Esophagus muscularis mucosa (tissue), 4 donors: Measurements from ENCODE around the gene DNHD1. TPM values are rescaled to one million over a fixed set of nuclear protein-coding genes. Genes with fewer than 3 reads are reported as not detected.

Source experiments
- DNase-seq: peaks from one replicate; pipeline ENCODE4 v3.0.0-alpha.2; 2017; ENCODE audit errors: extremely low spot score
- H3K27ac ChIP-seq, 4 donors: fragments of 200-600 bp; sonication (generic); replicated peaks in 1 of 4; 1 replicate in 3 of 4; 2 replicates in 1 of 4; pipeline ENCODE4 v1.5.1; 2016 to 2019; ENCODE audit warnings: mild to moderate bottlenecking in 1 of 4
- H3K27me3 ChIP-seq, 4 donors: fragments of 200-600 bp; sonication (generic); one replicate each; pipeline versions ENCODE4 v1.5.1 to v1.6.0; 2016 to 2019
- H3K36me3 ChIP-seq, 4 donors: fragments of 200-600 bp; sonication (generic); one replicate each; pipeline ENCODE4 v1.5.1; 2016 to 2019
- H3K4me1 ChIP-seq, 4 donors: fragments of 200-600 bp; sonication (generic); one replicate each; pipeline ENCODE4 v1.5.1; 2016 to 2019
- H3K4me3 ChIP-seq, 4 donors: fragments of 200-600 bp; sonication (generic); 1 replicate in 2 of 4; 2 replicates in 2 of 4; pipeline ENCODE4 v1.5.1; 2016 to 2019; ENCODE audit warnings: mild to moderate bottlenecking in 4 of 4, moderate library complexity in 1 of 4
- H3K9me3 ChIP-seq, 4 donors: fragments of 200-600 bp; sonication (generic); 1 replicate in 3 of 4; 2 replicates in 1 of 4; pipeline ENCODE4 v1.5.1; 2016 to 2019
- EP300 ChIP-seq: sonication (generic); formaldehyde crosslinking; IDR thresholded peaks from one replicate; pipeline ENCODE4 v1.6.1; 2017; ENCODE audit warnings: antibody characterized with exemption
- POLR2A ChIP-seq: fragments of 450-650 bp; IDR thresholded peaks from one replicate; pipeline ENCODE4 v1.6.1; 2017; ENCODE audit warnings: antibody characterized with exemption, moderate library complexity, mild to moderate bottlenecking, low read depth
- POLR2AphosphoS5 ChIP-seq, 2 donors: sonication (generic); formaldehyde crosslinking; IDR thresholded peaks; one replicate each; pipeline ENCODE4 v1.6.1; 2017; ENCODE audit warnings: antibody characterized with exemption in 2 of 2
- WGBS: methylation state at CpG from one replicate; pipeline ENCODE4 v1.1.5; 2018; 5-methylcytosine and 5-hydroxymethylcytosine counted together
- intact Hi-C: fragments of 100-400 bp; cut with DNase I; formaldehyde crosslinking; loops from one replicate; pipeline ENCODE4 v1.15.1; 2023
- total RNA-seq, 4 donors: library from RNA; depleted of rRNA; stranded (reverse); fragments of >200 nt; gene quantifications; one replicate each; pipeline versions ENCODE4 v1.1.0 to v1.2.1, GENCODE V29; 2016
- TF ChIP-seq, protein P1 (sequence below), 3 experiments: fragments of 200-600 bp in 2 of 3; fragments of 450-650 bp in 1 of 3; sonication (generic) in 2 of 3; IDR thresholded peaks; one replicate each; pipeline ENCODE4 v1.5.1; 2017 to 2019; ENCODE audit warnings: antibody characterized with exemption in 3 of 3, mild to moderate bottlenecking in 2 of 3, moderate library complexity in 1 of 3

DNHD1 gene
- total RNA-seq, 4 donors from 2014 or later, result 6.1 to 14.5 (median 7.0) TPM

DNA sequence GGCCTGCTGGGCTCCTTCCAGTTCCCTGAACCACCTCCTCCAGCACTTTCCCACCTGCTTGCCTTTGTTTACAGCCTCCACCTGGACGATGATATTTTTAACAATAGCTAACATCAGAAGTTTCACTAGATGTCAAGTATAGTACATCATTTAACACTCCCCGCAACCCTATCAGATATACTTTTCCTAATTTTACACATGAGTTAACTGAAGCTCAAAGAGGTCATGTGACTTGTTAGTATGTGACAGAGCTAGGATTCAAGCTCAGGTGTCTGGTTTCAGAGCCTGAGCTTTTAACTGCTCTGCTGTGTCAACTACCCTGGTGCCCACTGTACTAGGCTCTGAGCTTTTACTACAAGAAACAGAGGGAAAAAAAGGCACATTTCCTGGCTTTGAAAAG, 42.0 kb upstream of the DNHD1 start:
- intact Hi-C loops, result no loop called here
- H3K4me1 ChIP-seq, result no peaks in the 10 kb centered on the region
- H3K4me3 ChIP-seq, result no peak overlapping the region
- H3K36me3 ChIP-seq, result peaks cover 63 to 100% (median 92%) of the 10 kb centered on the region in 4 donors
- no peak overlapping the region for H3K27ac ChIP-seq
- WGBS, result 82% methylated on average over 2 of the region's 2 CpGs
- H3K9me3 ChIP-seq, result no peaks in the 10 kb centered on the region
- DNase-seq, result no peak
- TF ChIP-seq POLR2A (no peak), POLR2AphosphoS5 (IDR thresholded peaks at IDR 0.05) (no peak), EP300 (no peak)
- TF ChIP-seq, protein P1, sequence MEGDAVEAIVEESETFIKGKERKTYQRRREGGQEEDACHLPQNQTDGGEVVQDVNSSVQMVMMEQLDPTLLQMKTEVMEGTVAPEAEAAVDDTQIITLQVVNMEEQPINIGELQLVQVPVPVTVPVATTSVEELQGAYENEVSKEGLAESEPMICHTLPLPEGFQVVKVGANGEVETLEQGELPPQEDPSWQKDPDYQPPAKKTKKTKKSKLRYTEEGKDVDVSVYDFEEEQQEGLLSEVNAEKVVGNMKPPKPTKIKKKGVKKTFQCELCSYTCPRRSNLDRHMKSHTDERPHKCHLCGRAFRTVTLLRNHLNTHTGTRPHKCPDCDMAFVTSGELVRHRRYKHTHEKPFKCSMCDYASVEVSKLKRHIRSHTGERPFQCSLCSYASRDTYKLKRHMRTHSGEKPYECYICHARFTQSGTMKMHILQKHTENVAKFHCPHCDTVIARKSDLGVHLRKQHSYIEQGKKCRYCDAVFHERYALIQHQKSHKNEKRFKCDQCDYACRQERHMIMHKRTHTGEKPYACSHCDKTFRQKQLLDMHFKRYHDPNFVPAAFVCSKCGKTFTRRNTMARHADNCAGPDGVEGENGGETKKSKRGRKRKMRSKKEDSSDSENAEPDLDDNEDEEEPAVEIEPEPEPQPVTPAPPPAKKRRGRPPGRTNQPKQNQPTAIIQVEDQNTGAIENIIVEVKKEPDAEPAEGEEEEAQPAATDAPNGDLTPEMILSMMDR (IDR thresholded peaks at IDR 0.05), result no peak
- no peaks in the 10 kb centered on the region for H3K27me3 ChIP-seq

DNA sequence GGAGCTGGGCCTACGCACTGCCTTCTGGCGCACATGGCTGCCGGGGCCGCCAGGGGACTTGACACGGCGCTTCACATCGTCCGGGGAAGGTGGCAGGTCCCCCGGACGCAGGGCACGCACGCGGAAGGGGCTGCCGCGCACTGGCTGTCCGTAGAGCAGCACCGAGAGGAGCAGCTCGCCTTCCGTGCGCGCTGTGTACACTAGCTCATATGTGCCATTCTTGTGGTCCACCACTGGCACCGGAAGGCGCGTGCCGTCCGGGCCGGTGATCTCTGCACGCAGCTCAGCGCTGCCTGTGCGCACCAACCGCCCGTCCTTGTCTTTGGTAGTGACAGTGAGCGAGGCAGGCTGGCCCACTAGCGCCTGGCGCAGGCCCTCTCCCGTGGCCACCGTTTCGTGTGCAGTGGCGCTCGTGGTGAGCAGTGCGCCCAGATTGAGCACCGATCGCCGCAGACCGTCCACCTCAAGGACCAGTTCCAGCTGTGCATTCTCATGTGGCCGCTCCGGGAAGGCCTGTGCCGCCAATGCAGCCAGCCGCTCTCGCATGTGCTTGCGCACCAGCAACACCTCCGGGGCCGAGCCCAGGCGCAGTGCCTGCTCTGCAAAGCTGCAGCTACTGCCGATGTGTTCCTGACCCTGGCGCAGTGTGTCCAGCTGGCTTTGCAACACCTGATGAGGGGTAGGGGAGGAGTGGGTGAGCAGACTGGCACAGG, 40.6 kb upstream of the DNHD1 start:
- H3K4me1 ChIP-seq, result no peaks in the 10 kb centered on the region
- intact Hi-C loops, result no loop called here
- no peaks in the 10 kb centered on the region for H3K27me3 ChIP-seq
- peaks cover 50 to 98% (median 84%) of the 10 kb centered on the region in 4 donors for H3K36me3 ChIP-seq
- no peaks in the 10 kb centered on the region for H3K9me3 ChIP-seq
- H3K4me3 ChIP-seq, result no peak overlapping the region
- no peak for DNase-seq
- H3K27ac ChIP-seq, result no peak overlapping the region
- 98% methylated on average over 37 of the region's 56 CpGs for WGBS
- TF ChIP-seq POLR2A (no peak), EP300 (no peak), POLR2AphosphoS5 (IDR thresholded peaks at IDR 0.05) (no peak)
- TF ChIP-seq, protein P1 (IDR thresholded peaks at IDR 0.05), result no peak

DNA sequence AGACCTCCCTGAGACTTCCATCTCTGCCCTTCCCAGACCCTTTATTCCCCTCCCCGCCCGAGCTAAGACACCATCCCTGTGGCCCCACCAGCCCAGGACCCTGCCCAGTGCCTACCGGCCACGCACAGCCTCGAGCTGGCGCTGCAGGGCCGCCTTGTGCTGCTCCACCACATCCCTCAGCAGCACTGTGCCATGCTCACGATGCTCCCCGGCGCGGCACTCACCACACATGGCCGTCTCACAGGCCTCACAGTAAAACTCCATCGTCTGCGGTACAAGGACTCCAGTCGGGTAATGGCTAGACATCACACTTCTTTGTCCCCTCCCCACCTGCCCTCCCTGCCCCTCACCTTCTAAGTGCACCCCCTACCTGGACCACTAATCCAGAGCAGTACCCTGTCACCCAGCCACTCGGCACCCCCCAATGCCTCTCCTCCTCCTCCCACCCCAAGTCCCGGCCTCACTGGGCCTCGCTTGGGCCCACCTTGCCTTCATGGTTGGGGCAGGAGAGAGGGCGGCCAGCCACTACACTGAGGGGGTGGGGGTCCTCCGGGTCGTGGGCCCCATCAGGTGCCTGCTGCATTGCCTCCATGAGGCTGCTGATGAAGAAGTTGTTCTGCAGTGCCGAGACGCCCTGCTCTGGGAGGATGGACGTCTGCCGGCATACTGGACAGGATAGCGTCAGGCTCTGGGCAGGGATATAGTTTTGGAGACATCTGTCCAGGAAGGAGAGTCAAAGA, 39.3 kb upstream of the DNHD1 start:
- Histone ChIP-seq H3K27me3 (no peaks in the 10 kb centered on the region), H3K9me3 (no peaks in the 10 kb centered on the region), H3K4me3 (no peak overlapping the region), H3K4me1 (no peaks in the 10 kb centered on the region), H3K36me3 (peaks cover 44 to 97% (median 77%) of the 10 kb centered on the region in 4 donors), H3K27ac (no peak overlapping the region)
- DNase-seq, result no peak
- intact Hi-C loops, result no loop called here
- 91% methylated on average over 25 of the region's 26 CpGs for WGBS
- TF ChIP-seq POLR2A, result no peak
- TF ChIP-seq, protein P1 (IDR thresholded peaks at IDR 0.05), result no peak
- no peak for TF ChIP-seq POLR2AphosphoS5 (IDR thresholded peaks at IDR 0.05)
- no peak for TF ChIP-seq EP300

DNA sequence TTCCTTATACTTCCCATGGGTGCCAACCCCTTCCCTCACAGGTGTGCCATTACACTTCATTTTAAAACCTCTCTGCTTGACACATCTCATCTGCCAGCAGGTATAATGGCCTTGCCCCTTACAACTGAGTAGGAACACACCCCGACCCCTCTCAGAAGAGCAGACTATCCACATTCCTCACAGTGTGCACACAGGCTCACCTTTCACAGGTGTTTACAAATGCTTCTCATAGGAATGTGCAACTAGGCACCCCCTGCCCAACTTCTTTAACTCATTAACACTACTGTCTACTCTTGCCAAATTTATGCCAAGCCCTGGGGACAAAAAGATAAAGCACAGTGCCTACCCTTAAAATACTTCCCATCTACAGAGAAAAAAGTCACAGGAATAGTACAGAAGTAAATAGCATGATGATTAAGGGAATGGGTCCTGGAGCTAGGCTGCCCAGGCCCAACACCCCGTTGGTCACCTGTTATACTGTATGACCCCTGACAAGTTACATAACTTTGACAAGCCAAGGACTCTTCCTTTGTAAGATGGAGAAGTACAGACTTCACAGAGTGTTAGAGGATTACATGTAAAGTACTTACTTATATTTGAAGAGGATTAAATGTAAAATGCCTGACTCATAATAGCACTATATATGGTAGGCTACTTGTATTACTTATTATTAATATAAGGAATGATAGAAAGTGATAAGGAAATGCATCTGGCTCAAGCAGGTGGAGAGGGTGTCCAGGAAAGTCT, 38.6 kb upstream of the DNHD1 start:
- TF ChIP-seq POLR2A, result no peak
- TF ChIP-seq POLR2AphosphoS5 (IDR thresholded peaks at IDR 0.05), result no peak
- TF ChIP-seq, protein P1 (IDR thresholded peaks at IDR 0.05), result no peak
- no peak for TF ChIP-seq EP300
- H3K27ac ChIP-seq, result no peak overlapping the region
- H3K27me3 ChIP-seq, result no peaks in the 10 kb centered on the region
- no peaks in the 10 kb centered on the region for H3K9me3 ChIP-seq
- H3K4me1 ChIP-seq, result no peaks in the 10 kb centered on the region
- peaks cover 40 to 94% (median 72%) of the 10 kb centered on the region in 4 donors for H3K36me3 ChIP-seq
- intact Hi-C loops, result no loop called here
- no peak for DNase-seq
- 96% methylated on average over 2 of the region's 2 CpGs for WGBS
- no peak overlapping the region for H3K4me3 ChIP-seq
